Suprapubic skin (tissue), 4 donors: ENCODE data around the gene RNF215.

Experiments used
- CTCF ChIP-seq, 2 donors: fragments of 200-600 bp in 1 of 2; fragments of 450-650 bp in 1 of 2; sonication (generic) in 1 of 2; IDR thresholded peaks; one replicate each; pipeline ENCODE4 v1.5.1; 2016 to 2019; ENCODE audit warnings: antibody characterized with exemption in 2 of 2, mild to moderate bottlenecking in 1 of 2, moderate library complexity in 1 of 2
- POLR2A ChIP-seq, 2 donors: fragments of 450-650 bp; IDR thresholded peaks; one replicate each; pipeline ENCODE4 v1.6.1; 2017; ENCODE audit warnings: antibody characterized with exemption in 2 of 2, mild to moderate bottlenecking in 2 of 2, moderate library complexity in 2 of 2
- POLR2AphosphoS5 ChIP-seq, 3 donors: sonication (generic); formaldehyde crosslinking; IDR thresholded peaks; one replicate each; pipeline ENCODE4 v1.6.1; 2017; ENCODE audit warnings: antibody characterized with exemption in 3 of 3

GRCh38 chr22:30422481-30423300 is 35.5 kb upstream of the RNF215 start:
- no peak for TF ChIP-seq CTCF (IDR thresholded peaks at IDR 0.05)
- no peak for TF ChIP-seq POLR2A (IDR thresholded peaks at IDR 0.05)
- TF ChIP-seq POLR2AphosphoS5 (IDR thresholded peaks at IDR 0.05) = peak in 1 of 3 donors; percentile 82
